Activated T-helper 1 cell treated with anti-CD3 and anti-CD28 coated beads, Interleukin-2, amount 50 U/mL, for 16 hours (primary cell): ENCODE measurements around the gene LEF1.

Source experiments
- DNase-seq, 2 donors: peaks; one replicate each; pipeline ENCODE4 v3.0.0-alpha.2; 2020; ENCODE audit warnings: low read depth in 1 of 2, low spot score in 1 of 2

LEF1 gene

GRCh38 chr4:108113229-108113628 is 55.5 kb downstream of the LEF1 start:
- DNase-seq: peak in 1 of 2 donors; percentile 27

GRCh38 chr4:108111781-108112180 is 57.0 kb downstream of the LEF1 start:
- no peak for DNase-seq

- DNase-seq: no peak
Measured at GRCh38 chr4:108110450-108110849, 58.3 kb downstream of the LEF1 start.

- DNase-seq: no peak
Measured at GRCh38 chr4:108109997-108110416, 58.7 kb downstream of the LEF1 start.

- DNase-seq: no peak
Measured at GRCh38 chr4:108109111-108109510, 59.6 kb downstream of the LEF1 start.

GRCh38 chr4:108107729-108108382 is 60.9 kb downstream of the LEF1 start:
- peak in 1 of 2 donors; percentile 22 for DNase-seq

- DNase-seq: no peak
Measured at GRCh38 chr4:108107101-108107500, 61.6 kb downstream of the LEF1 start.

- no peak for DNase-seq
Measured at GRCh38 chr4:108106186-108106585, 62.5 kb downstream of the LEF1 start.

GRCh38 chr4:108103099-108103862 is 65.5 kb downstream of the LEF1 start:
- no peak for DNase-seq

- no peak for DNase-seq
Measured at GRCh38 chr4:108100827-108101226, 67.9 kb downstream of the LEF1 start.

GRCh38 chr4:108099838-108100237 is 68.9 kb downstream of the LEF1 start:
- DNase-seq: no peak

GRCh38 chr4:108097990-108098553 is 70.7 kb downstream of the LEF1 start:
- DNase-seq: no peak

- no peak for DNase-seq
Measured at GRCh38 chr4:108094923-108095482, 73.7 kb downstream of the LEF1 start.

- no peak for DNase-seq
Measured at GRCh38 chr4:108094131-108094530, 74.6 kb downstream of the LEF1 start.

- DNase-seq: no peak
Measured at GRCh38 chr4:108092288-108092687, 76.4 kb downstream of the LEF1 start.

- DNase-seq: no peak
Measured at GRCh38 chr4:108087293-108087967, 81.3 kb downstream of the LEF1 start.

- DNase-seq: no peak
Measured at GRCh38 chr4:108081256-108081655, 87.5 kb downstream of the LEF1 start.

GRCh38 chr4:108080747-108081146 is 88.0 kb downstream of the LEF1 start:
- DNase-seq: no peak

GRCh38 chr4:108078024-108078733 is 90.6 kb downstream of the LEF1 start:
- no peak for DNase-seq

GRCh38 chr4:108072300-108072699 is 96.4 kb downstream of the LEF1 start:
- peak; percentile 13 to 20 for DNase-seq

GRCh38 chr4:108070775-108071174 is 98.0 kb downstream of the LEF1 start:
- DNase-seq: no peak
